AG04450 (cell line): Measurements from ENCODE around the gene TRAK1. TPM values are rescaled to one million over a fixed set of nuclear protein-coding genes. Genes with fewer than 3 reads are reported as not detected.

Experiments used
- CTCF ChIA-PET: fragments of 300-600, 350-600 bp; formaldehyde crosslinking; extraction: SDS; loops from one replicate; lab custom pipeline; 2022; ENCODE audit warnings: antibody characterized with exemption, inconsistent platforms; lab: Charles Lee
- POLR2A ChIA-PET: fragments of 350-600 bp; formaldehyde crosslinking; extraction: SDS; loops from one replicate; lab custom pipeline; 2021; ENCODE audit warnings: antibody characterized with exemption, inconsistent platforms; lab: Yijun Ruan, JAX
- DNase-seq: peaks from one replicate; pipeline ENCODE4 v3.0.0-alpha.2; 2011; ENCODE audit warnings: low read depth, low spot score
- H3K27ac ChIP-seq: one replicate; pipeline ENCODE4 v1.5.1; 2012; ENCODE audit warnings: low read depth, low read length, control low read depth
- H3K27me3 ChIP-seq: one replicate; pipeline ENCODE4 v1.6.0; 2012; ENCODE audit warnings: low read length; ENCODE audit not compliant: control insufficient read depth, insufficient read depth
- H3K4me3 ChIP-seq: 2 replicates; pipeline ENCODE4 v1.5.1; 2011; ENCODE audit warnings: mild to moderate bottlenecking, low read depth, low read length, control low read depth
- H3K9me3 ChIP-seq: 2 replicates; pipeline ENCODE4 v1.5.1; 2012; ENCODE audit warnings: low read length; ENCODE audit not compliant: control insufficient read depth, insufficient read depth
- polyA plus RNA-seq: library from polyadenylated mRNA; depleted of rRNA; stranded (reverse); fragments of >200 nt; gene quantifications from 2 replicates; pipeline ENCODE4 v1.2.3, GENCODE V29; 2011
- TF ChIP-seq, protein P1 (sequence below): IDR thresholded peaks from 2 replicates; pipeline ENCODE4 v1.5.1; 2011; ENCODE audit warnings: low read depth, low read length, control low read depth, inconsistent platforms

TRAK1 gene
- polyA plus RNA-seq, 1 experiment: 22.3 TPM

GRCh38 chr3:42120866-42121265 is 29.7 kb downstream of the TRAK1 start:
- TF ChIP-seq, protein P1, sequence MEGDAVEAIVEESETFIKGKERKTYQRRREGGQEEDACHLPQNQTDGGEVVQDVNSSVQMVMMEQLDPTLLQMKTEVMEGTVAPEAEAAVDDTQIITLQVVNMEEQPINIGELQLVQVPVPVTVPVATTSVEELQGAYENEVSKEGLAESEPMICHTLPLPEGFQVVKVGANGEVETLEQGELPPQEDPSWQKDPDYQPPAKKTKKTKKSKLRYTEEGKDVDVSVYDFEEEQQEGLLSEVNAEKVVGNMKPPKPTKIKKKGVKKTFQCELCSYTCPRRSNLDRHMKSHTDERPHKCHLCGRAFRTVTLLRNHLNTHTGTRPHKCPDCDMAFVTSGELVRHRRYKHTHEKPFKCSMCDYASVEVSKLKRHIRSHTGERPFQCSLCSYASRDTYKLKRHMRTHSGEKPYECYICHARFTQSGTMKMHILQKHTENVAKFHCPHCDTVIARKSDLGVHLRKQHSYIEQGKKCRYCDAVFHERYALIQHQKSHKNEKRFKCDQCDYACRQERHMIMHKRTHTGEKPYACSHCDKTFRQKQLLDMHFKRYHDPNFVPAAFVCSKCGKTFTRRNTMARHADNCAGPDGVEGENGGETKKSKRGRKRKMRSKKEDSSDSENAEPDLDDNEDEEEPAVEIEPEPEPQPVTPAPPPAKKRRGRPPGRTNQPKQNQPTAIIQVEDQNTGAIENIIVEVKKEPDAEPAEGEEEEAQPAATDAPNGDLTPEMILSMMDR: no peak
- Histone ChIP-seq H3K9me3 (no peaks in the 10 kb centered on the region), H3K4me3 (no peak overlapping the region), H3K27ac (no peak overlapping the region), H3K27me3 (no peaks in the 10 kb centered on the region)
- ChIA-PET CTCF (interaction anchor here (0.6 to 6.4 kb wide), 3 partner anchors 21 to 1541 kb away, joined by 5 to 77 read pairs (median 7); no protein-coding TSS in a partner anchor), POLR2A (no interaction called here)
- DNase-seq: no peak

- Histone ChIP-seq H3K4me3 (no peak overlapping the region), H3K27ac (no peak overlapping the region), H3K9me3 (no peaks in the 10 kb centered on the region), H3K27me3 (no peaks in the 10 kb centered on the region)
- ChIA-PET CTCF (interaction anchor here (0.6 to 0.7 kb wide), 2 partner anchors 70 to 107 kb away, joined by 3 to 17 read pairs; no protein-coding TSS in a partner anchor), POLR2A (no interaction called here)
- TF ChIP-seq, protein P1: no peak
- no peak for DNase-seq
Observed at GRCh38 chr3:42122261-42123011, 31.3 kb downstream of the TRAK1 start.

DNA sequence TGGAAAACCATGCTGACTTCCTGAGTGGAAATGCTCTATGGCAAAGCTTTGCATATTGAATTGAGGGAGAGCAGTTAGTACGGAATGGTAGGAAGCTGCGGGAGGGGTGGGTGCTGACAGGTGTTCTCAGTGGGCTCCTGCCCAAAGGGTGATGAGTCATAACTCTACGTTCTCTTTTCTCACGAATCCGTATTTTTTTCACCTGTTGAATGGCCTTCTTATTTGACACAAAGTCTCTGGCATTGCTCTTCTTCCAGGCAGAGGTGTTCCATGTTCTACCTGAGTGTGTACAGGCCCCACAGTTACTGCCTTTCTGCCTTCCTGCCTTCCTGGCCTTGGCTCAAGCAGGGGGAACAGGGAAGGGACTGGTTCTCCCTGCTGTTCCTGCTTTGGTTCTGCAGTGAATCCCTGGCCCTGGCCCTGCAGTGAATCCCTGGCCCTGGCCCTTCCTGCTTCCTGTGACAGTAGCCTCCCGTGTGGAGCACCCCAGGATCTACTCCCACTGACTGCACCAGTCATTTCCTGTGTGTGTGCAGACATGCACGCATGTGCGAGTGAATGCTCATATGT is 31.9 kb downstream of the TRAK1 start:
- Histone ChIP-seq H3K4me3 (no peak overlapping the region), H3K27ac (no peak overlapping the region)

GRCh38 chr3:42123824-42124658 is 32.9 kb downstream of the TRAK1 start:
- DNase-seq: no peak
- ChIA-PET CTCF (interaction anchor here (1.6 to 1.9 kb wide), 2 partner anchors 24 to 67 kb away, joined by 4 to 6 read pairs; no protein-coding TSS in a partner anchor), POLR2A (no interaction called here)
- H3K4me3 ChIP-seq: no peak overlapping the region
- no peak overlapping the region for H3K27ac ChIP-seq
- no peaks in the 10 kb centered on the region for H3K9me3 ChIP-seq
- TF ChIP-seq, protein P1: no peak
- H3K27me3 ChIP-seq: no peaks in the 10 kb centered on the region

More for the DNA sequence above, 31.9 kb downstream of the TRAK1 start:
- DNase-seq: no peak
- Histone ChIP-seq H3K9me3 (no peaks in the 10 kb centered on the region), H3K27me3 (no peaks in the 10 kb centered on the region)
- TF ChIP-seq, protein P1: no peak
- ChIA-PET POLR2A (no interaction called here), CTCF (interaction anchor here (0.6 kb wide), 1 partner anchor 69 kb away, joined by 17 read pairs; no protein-coding TSS in a partner anchor)
